ENCODE data around the gene CCDC188. TPM values are rescaled to one million over a fixed set of nuclear protein-coding genes. Genes with fewer than 3 reads are reported as not detected.

Gene CCDC188
- total RNA-seq, 1 experiment from 2014 or later = not detected

DNA sequence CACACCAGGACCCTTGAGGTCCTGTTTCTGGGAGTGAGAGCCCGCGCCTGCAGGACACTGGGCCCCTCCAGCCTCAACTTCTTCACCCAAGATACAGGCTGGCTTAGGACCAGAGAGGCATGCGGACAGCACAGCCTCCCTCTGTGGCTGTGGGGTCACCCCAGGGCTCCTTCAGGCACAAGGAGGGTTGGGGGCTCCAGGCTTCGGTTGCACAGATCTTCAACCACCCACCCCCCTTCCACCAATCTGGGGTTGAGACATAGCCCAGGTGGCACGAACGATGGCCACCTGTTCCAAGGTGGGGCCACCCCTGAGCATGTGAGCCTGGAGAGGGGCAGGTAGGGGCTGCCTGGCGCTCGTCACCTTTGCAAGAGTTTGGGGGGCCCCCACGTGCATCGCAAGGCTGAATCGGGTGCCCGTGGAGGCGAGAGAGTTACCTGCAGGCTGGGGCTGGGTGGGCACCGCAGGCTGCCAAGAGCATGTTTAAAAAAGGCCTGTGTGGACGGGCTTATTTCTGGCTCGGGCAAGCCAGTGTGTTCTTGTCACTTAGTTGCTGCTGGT is 18.1 kb downstream of the CCDC188 start:
- Histone ChIP-seq H3K4me1 (ENCODE audit: control insufficient read depth, insufficient read depth, low read length) (no peaks in the 10 kb centered on the region; the same call in 1 of the 2 replicates), H3K27ac (ENCODE audit: low read length) (no peak overlapping the region; the same call in 1 of the 2 replicates), H3K27me3 (ENCODE audit: control insufficient read depth, insufficient read depth, low read length) (no peaks in the 10 kb centered on the region), H3K36me3 (ENCODE audit: control insufficient read depth, insufficient read depth, low read length) (peaks cover 2% of the 10 kb centered on the region; the same call in 1 of the 2 replicates), H3K4me3 (ENCODE audit: low read depth in 2 of 2, low read length in 2 of 2) (peak overlapping the region; percentile 57 to 58), H3K9me3 (ENCODE audit: control insufficient read depth, insufficient read depth, low read depth, low read length) (no peaks in the 10 kb centered on the region)
- ATAC-seq (no peak), DNase-seq (ENCODE audit: low read depth, low spot score) (no peak)
- TF ChIP-seq, protein P1, sequence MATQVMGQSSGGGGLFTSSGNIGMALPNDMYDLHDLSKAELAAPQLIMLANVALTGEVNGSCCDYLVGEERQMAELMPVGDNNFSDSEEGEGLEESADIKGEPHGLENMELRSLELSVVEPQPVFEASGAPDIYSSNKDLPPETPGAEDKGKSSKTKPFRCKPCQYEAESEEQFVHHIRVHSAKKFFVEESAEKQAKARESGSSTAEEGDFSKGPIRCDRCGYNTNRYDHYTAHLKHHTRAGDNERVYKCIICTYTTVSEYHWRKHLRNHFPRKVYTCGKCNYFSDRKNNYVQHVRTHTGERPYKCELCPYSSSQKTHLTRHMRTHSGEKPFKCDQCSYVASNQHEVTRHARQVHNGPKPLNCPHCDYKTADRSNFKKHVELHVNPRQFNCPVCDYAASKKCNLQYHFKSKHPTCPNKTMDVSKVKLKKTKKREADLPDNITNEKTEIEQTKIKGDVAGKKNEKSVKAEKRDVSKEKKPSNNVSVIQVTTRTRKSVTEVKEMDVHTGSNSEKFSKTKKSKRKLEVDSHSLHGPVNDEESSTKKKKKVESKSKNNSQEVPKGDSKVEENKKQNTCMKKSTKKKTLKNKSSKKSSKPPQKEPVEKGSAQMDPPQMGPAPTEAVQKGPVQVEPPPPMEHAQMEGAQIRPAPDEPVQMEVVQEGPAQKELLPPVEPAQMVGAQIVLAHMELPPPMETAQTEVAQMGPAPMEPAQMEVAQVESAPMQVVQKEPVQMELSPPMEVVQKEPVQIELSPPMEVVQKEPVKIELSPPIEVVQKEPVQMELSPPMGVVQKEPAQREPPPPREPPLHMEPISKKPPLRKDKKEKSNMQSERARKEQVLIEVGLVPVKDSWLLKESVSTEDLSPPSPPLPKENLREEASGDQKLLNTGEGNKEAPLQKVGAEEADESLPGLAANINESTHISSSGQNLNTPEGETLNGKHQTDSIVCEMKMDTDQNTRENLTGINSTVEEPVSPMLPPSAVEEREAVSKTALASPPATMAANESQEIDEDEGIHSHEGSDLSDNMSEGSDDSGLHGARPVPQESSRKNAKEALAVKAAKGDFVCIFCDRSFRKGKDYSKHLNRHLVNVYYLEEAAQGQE (IDR thresholded peaks at IDR 0.05; ENCODE audit: insufficient read depth in 1 of 2, low read depth in 2 of 2, low read length in 1 of 2) = no peak
- TF ChIP-seq, protein P2, sequence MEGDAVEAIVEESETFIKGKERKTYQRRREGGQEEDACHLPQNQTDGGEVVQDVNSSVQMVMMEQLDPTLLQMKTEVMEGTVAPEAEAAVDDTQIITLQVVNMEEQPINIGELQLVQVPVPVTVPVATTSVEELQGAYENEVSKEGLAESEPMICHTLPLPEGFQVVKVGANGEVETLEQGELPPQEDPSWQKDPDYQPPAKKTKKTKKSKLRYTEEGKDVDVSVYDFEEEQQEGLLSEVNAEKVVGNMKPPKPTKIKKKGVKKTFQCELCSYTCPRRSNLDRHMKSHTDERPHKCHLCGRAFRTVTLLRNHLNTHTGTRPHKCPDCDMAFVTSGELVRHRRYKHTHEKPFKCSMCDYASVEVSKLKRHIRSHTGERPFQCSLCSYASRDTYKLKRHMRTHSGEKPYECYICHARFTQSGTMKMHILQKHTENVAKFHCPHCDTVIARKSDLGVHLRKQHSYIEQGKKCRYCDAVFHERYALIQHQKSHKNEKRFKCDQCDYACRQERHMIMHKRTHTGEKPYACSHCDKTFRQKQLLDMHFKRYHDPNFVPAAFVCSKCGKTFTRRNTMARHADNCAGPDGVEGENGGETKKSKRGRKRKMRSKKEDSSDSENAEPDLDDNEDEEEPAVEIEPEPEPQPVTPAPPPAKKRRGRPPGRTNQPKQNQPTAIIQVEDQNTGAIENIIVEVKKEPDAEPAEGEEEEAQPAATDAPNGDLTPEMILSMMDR (IDR thresholded peaks at IDR 0.05) = no peak
- TF ChIP-seq TCF7L2 (IDR thresholded peaks at IDR 0.05; ENCODE audit: low read depth, low read length) = no peak
- TF ChIP-seq POLR2AphosphoS5 (IDR thresholded peaks at IDR 0.05; ENCODE audit: low read depth, low read length) = no peak
- no peak for TF ChIP-seq SIN3A (IDR thresholded peaks at IDR 0.05; ENCODE audit: borderline replicate concordance, insufficient read depth, low read depth, low read length)
- CTCF ChIA-PET = no interaction called here
- no TSS peak for BruUV-seq (replicated peaks)
- intact Hi-C loops (cut with micrococcal nuclease; ENCODE audit: unreplicated experiment) = no loop called here
- in situ Hi-C loops (cut with HindIII; ENCODE audit: low pct_unique_long_range_greater_than_20kb, low sequenced_read_pairs) = no loop called here
- POLR2A ChIA-PET = no interaction called here

DNA sequence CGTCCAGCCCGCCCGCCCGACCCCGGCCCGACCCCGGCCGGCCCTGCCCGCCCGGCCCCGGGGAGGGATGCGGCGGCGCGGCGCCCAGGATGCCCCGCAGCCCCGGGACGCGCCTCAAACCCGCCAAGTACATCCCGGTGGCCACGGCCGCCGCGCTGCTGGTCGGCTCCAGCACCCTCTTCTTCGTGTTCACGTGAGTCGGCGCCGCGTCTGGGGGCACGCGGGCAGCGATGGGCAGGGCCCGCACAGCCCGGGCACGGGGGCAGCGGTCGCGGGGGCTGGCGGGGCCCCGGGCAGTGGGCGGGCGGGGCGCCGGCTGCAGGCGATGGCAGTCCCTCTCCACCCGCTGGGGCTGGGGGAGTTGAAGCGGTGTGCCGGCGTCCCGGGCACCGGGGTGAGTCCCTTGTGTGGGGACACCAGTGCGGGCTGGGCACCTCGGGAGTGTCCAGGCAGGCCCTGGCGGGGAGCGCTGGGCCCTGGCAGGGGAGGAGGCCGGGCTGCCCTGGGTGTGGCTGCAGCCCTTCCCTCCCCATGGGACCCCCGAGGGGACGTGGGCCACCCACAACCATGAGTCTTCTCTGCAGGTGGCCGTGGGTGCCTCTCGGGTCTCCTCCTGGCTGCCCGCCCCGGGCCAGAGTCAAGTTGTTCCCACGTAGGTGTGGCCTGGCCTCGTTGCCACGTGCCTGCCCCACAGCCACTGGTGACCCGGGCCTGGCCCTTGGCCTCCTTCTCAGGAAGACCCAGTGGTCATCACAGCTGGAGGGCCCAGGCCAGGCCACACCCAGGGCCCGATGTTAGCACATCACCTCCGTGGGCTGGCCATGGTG is 18.8 kb downstream of the CCDC188 start:
- intact Hi-C loops (cut with micrococcal nuclease; ENCODE audit: unreplicated experiment) = no loop called here
- Histone ChIP-seq H3K9me3 (ENCODE audit: control insufficient read depth, insufficient read depth, low read depth, low read length) (no peaks in the 10 kb centered on the region), H3K4me3 (ENCODE audit: low read depth in 2 of 2, low read length in 2 of 2) (peak overlapping the region; percentile 57 to 58), H3K36me3 (ENCODE audit: control insufficient read depth, insufficient read depth, low read length) (peaks cover 2% of the 10 kb centered on the region; the same call in 1 of the 2 replicates), H3K27ac (ENCODE audit: low read length) (peak overlapping the region; percentile 29; the same call in 1 of the 2 replicates), H3K27me3 (ENCODE audit: control insufficient read depth, insufficient read depth, low read length) (no peaks in the 10 kb centered on the region), H3K4me1 (ENCODE audit: control insufficient read depth, insufficient read depth, low read length) (no peaks in the 10 kb centered on the region; the same call in 1 of the 2 replicates)
- BruUV-seq (replicated peaks) = no TSS peak
- POLR2A ChIA-PET = no interaction called here
- CTCF ChIA-PET = no interaction called here
- TF ChIP-seq POLR2AphosphoS5 (IDR thresholded peaks at IDR 0.05; ENCODE audit: low read depth, low read length) = no peak
- in situ Hi-C loops (cut with HindIII; ENCODE audit: low pct_unique_long_range_greater_than_20kb, low sequenced_read_pairs) = no loop called here
- DNase-seq (ENCODE audit: low read depth, low spot score) = no peak
- ATAC-seq = peak; percentile 2

DNA sequence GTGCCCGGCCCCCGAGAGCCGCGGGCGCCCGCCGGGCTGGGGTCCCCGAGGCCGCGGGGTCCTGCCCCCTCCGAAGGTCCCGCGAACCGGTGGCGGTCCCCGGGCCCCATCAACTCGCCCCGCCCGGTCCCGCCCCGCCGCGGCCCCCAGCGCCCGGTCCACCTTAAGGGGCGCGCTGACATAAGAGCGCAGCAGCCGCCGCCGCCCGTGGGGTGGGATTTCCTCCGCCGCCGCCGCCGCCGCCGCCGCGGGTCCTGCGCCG is 19.3 kb downstream of the CCDC188 start, which contains the start of gene ZDHHC8:
TSS of gene ZDHHC8 (plus strand) at position 208 of the 262 bp plus-strand sequence. CDS start 144 bp downstream, outside the sequence.
- ATAC-seq (peak; percentile 79), DNase-seq (ENCODE audit: low read depth, low spot score) (no peak)
- peak within 1 kb of the TSS; percentile 63; the same call in 1 of the 2 replicates for H3K27ac ChIP-seq (ENCODE audit: low read length)
- H3K36me3 ChIP-seq (ENCODE audit: control insufficient read depth, insufficient read depth, low read length) = peaks cover 2% of the 10 kb centered on the region; the same call in 1 of the 2 replicates
- no peaks in the 10 kb centered on the region for H3K27me3 ChIP-seq (ENCODE audit: control insufficient read depth, insufficient read depth, low read length)
- no peaks in the 10 kb centered on the region; the same call in 1 of the 2 replicates for H3K4me1 ChIP-seq (ENCODE audit: control insufficient read depth, insufficient read depth, low read length)
- POLR2A ChIA-PET = no interaction called here
- intact Hi-C loops (cut with micrococcal nuclease; ENCODE audit: unreplicated experiment) (no loop called here), in situ Hi-C loops (cut with HindIII; ENCODE audit: low pct_unique_long_range_greater_than_20kb, low sequenced_read_pairs) (no loop called here)
- CTCF ChIA-PET = no interaction called here
- TF ChIP-seq TCF7L2 (IDR thresholded peaks at IDR 0.05; ENCODE audit: low read depth, low read length) = no peak
- TF ChIP-seq, protein P1 (IDR thresholded peaks at IDR 0.05; ENCODE audit: insufficient read depth in 1 of 2, low read depth in 2 of 2, low read length in 1 of 2) = no peak
- TF ChIP-seq, protein P2 (IDR thresholded peaks at IDR 0.05) = no peak
- TF ChIP-seq POLR2AphosphoS5 (IDR thresholded peaks at IDR 0.05; ENCODE audit: low read depth, low read length) = no peak
- TF ChIP-seq SIN3A (IDR thresholded peaks at IDR 0.05; ENCODE audit: borderline replicate concordance, insufficient read depth, low read depth, low read length) = no peak
- H3K9me3 ChIP-seq (ENCODE audit: control insufficient read depth, insufficient read depth, low read depth, low read length) = no peaks in the 10 kb centered on the region
- H3K4me3 ChIP-seq (ENCODE audit: low read depth in 2 of 2, low read length in 2 of 2) = peak within 1 kb of the TSS; percentile 62 to 63
- no TSS peak for BruUV-seq (replicated peaks)
